ENCODE results near the gene ROS1. TPM values are rescaled to one million over a fixed set of nuclear protein-coding genes. Genes with fewer than 3 reads are reported as not detected.

ROS1 gene
- total and polyA plus RNA-seq, 4 donors: under 0.01 TPM; not detected in 3

DNA sequence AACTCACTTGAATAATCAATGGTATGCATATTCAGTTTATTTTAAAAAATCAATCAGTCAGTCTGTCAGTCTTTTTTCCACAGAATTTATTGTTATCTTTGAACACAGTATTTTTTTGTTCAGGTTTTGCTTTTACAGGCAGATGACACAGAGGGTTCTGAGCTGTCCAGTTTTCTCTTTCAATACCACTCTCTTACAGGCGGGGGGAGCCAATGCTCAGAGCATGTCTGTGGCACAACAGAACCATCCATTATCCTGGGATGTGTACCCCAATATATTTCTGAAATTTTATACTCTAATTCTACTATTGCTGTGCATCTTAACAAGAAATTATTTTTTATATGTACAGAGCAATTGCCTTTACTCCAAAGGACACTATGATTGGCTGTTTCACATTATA, 21.2 kb downstream of the ROS1 start:
- no peak overlapping the region for H3K27ac ChIP-seq (ENCODE audit: low read depth in 1 of 2, low read length in 2 of 2)
- TF ChIP-seq, protein P1, sequence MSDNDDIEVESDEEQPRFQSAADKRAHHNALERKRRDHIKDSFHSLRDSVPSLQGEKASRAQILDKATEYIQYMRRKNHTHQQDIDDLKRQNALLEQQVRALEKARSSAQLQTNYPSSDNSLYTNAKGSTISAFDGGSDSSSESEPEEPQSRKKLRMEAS (IDR thresholded peaks at IDR 0.05): no peak
- TF ChIP-seq JUND (IDR thresholded peaks at IDR 0.05) (no peak), NR2F2 (IDR thresholded peaks at IDR 0.05) (no peak), YY1 (IDR thresholded peaks at IDR 0.05) (no peak), FOXA1 (IDR thresholded peaks at IDR 0.05) (no peak), EGR1 (IDR thresholded peaks at IDR 0.05; ENCODE audit: low read depth in 2 of 2) (no peak), RAD21 (IDR thresholded peaks at IDR 0.05) (peak; percentile 47 to 57)
- TF ChIP-seq, protein P2, sequence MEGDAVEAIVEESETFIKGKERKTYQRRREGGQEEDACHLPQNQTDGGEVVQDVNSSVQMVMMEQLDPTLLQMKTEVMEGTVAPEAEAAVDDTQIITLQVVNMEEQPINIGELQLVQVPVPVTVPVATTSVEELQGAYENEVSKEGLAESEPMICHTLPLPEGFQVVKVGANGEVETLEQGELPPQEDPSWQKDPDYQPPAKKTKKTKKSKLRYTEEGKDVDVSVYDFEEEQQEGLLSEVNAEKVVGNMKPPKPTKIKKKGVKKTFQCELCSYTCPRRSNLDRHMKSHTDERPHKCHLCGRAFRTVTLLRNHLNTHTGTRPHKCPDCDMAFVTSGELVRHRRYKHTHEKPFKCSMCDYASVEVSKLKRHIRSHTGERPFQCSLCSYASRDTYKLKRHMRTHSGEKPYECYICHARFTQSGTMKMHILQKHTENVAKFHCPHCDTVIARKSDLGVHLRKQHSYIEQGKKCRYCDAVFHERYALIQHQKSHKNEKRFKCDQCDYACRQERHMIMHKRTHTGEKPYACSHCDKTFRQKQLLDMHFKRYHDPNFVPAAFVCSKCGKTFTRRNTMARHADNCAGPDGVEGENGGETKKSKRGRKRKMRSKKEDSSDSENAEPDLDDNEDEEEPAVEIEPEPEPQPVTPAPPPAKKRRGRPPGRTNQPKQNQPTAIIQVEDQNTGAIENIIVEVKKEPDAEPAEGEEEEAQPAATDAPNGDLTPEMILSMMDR (IDR thresholded peaks at IDR 0.05; ENCODE audit: low read depth, low read length, missing input control): peak; percentile 11
- TF ChIP-seq, protein P3, sequence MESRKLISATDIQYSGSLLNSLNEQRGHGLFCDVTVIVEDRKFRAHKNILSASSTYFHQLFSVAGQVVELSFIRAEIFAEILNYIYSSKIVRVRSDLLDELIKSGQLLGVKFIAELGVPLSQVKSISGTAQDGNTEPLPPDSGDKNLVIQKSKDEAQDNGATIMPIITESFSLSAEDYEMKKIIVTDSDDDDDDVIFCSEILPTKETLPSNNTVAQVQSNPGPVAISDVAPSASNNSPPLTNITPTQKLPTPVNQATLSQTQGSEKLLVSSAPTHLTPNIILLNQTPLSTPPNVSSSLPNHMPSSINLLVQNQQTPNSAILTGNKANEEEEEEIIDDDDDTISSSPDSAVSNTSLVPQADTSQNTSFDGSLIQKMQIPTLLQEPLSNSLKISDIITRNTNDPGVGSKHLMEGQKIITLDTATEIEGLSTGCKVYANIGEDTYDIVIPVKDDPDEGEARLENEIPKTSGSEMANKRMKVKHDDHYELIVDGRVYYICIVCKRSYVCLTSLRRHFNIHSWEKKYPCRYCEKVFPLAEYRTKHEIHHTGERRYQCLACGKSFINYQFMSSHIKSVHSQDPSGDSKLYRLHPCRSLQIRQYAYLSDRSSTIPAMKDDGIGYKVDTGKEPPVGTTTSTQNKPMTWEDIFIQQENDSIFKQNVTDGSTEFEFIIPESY (IDR thresholded peaks at IDR 0.05): no peak

DNA sequence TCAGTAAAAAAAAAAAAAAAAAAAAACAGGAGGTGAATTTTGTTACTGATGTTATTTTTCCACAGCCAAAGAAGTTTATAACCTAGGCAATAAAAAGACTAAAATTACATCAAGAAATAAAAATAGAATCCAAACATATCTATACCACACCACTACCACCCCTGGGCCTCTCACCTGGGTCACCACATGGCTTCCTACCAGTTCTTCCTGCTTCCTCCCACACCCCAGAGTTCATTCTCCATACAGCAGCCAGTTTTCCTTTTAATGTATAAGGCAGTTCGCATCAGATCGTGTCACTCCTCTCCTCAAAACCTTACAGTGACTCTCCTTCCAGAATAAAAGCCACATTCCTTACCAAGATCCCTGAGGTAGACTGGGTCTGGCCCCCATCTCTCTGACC, 23.9 kb downstream of the ROS1 start:
- WGBS: 68% methylated on average over 2 of the region's 2 CpGs
- H3K4me1 ChIP-seq (ENCODE audit: control insufficient read depth in 4 of 4, insufficient read depth in 4 of 4, low read length in 3 of 4): peaks cover 0 to 4% (median 1%) of the 10 kb centered on the region in 4 donors
- no peaks in the 10 kb centered on the region for H3K9me3 ChIP-seq (ENCODE audit: control insufficient read depth in 4 of 4, low read length in 3 of 4)
- H3K36me3 ChIP-seq (ENCODE audit: control insufficient read depth in 4 of 4, insufficient read depth in 3 of 4, low read depth in 1 of 4, low read length in 3 of 4): no peaks in the 10 kb centered on the region
- no peak overlapping the region for H3K4me3 ChIP-seq (ENCODE audit: low read depth in 1 of 3, low read length in 3 of 3)
- no peaks in the 10 kb centered on the region for H3K27me3 ChIP-seq (ENCODE audit: control insufficient read depth in 4 of 4, insufficient read depth in 4 of 4, low read length in 3 of 4)
- no peak overlapping the region for H3K9ac ChIP-seq (ENCODE audit: low read depth in 1 of 2, low read length in 2 of 2)
- TF ChIP-seq HNF4A (conservative IDR thresholded peaks at IDR 0.05) (no peak), SP1 (IDR thresholded peaks at IDR 0.05) (no peak), JUND (IDR thresholded peaks at IDR 0.05) (no peak), NR2F2 (IDR thresholded peaks at IDR 0.05) (no peak)
- TF ChIP-seq, protein P4, sequence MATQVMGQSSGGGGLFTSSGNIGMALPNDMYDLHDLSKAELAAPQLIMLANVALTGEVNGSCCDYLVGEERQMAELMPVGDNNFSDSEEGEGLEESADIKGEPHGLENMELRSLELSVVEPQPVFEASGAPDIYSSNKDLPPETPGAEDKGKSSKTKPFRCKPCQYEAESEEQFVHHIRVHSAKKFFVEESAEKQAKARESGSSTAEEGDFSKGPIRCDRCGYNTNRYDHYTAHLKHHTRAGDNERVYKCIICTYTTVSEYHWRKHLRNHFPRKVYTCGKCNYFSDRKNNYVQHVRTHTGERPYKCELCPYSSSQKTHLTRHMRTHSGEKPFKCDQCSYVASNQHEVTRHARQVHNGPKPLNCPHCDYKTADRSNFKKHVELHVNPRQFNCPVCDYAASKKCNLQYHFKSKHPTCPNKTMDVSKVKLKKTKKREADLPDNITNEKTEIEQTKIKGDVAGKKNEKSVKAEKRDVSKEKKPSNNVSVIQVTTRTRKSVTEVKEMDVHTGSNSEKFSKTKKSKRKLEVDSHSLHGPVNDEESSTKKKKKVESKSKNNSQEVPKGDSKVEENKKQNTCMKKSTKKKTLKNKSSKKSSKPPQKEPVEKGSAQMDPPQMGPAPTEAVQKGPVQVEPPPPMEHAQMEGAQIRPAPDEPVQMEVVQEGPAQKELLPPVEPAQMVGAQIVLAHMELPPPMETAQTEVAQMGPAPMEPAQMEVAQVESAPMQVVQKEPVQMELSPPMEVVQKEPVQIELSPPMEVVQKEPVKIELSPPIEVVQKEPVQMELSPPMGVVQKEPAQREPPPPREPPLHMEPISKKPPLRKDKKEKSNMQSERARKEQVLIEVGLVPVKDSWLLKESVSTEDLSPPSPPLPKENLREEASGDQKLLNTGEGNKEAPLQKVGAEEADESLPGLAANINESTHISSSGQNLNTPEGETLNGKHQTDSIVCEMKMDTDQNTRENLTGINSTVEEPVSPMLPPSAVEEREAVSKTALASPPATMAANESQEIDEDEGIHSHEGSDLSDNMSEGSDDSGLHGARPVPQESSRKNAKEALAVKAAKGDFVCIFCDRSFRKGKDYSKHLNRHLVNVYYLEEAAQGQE (IDR thresholded peaks at IDR 0.05): no peak
- no peak overlapping the region for H3K27ac ChIP-seq (ENCODE audit: low read depth in 1 of 2, low read length in 2 of 2)
- no peak for DNase-seq (ENCODE audit: low spot score)

More for the DNA sequence above, 21.2 kb downstream of the ROS1 start:
- Histone ChIP-seq H3K27me3 (ENCODE audit: control insufficient read depth in 4 of 4, insufficient read depth in 4 of 4, low read length in 3 of 4) (no peaks in the 10 kb centered on the region), H3K9me3 (ENCODE audit: control insufficient read depth in 4 of 4, low read length in 3 of 4) (no peaks in the 10 kb centered on the region), H3K9ac (ENCODE audit: low read depth in 1 of 2, low read length in 2 of 2) (no peak overlapping the region), H3K4me1 (ENCODE audit: control insufficient read depth in 4 of 4, insufficient read depth in 4 of 4, low read length in 3 of 4) (no peaks in the 10 kb centered on the region), H3K4me3 (ENCODE audit: low read depth in 1 of 3, low read length in 3 of 3) (no peak overlapping the region), H3K36me3 (ENCODE audit: control insufficient read depth in 4 of 4, insufficient read depth in 3 of 4, low read depth in 1 of 4, low read length in 3 of 4) (no peaks in the 10 kb centered on the region)
- no peak for DNase-seq (ENCODE audit: low spot score)
- WGBS: 76% methylated on average over 1 of the region's 1 CpG
